Gastroesophageal sphincter (tissue), 4 donors: Measurements from ENCODE around the gene RAB11FIP3. TPM values are rescaled to one million over a fixed set of nuclear protein-coding genes. Genes with fewer than 3 reads are reported as not detected.

Experiments used
- ATAC-seq: fragments of 150-250 bp; one replicate; pipeline ENCODE4 v1.9.1; 2016; ENCODE audit warnings: mild to moderate bottlenecking, moderate library complexity
- H3K27ac ChIP-seq, 4 donors: fragments of 200-600 bp; sonication (generic) in 3 of 4; 1 replicate in 3 of 4; 2 replicates in 1 of 4; pipeline ENCODE4 v1.5.1; 2016 to 2019
- H3K27me3 ChIP-seq: fragments of 200-600 bp; sonication (generic); one replicate; pipeline ENCODE4 v1.5.1; 2019
- H3K36me3 ChIP-seq, 2 donors: fragments of 200-600 bp; sonication (generic); one replicate each; pipeline ENCODE4 v1.5.1; 2019; ENCODE audit warnings: control low read depth in 1 of 2
- H3K4me1 ChIP-seq, 3 donors: fragments of 200-600 bp; sonication (generic); 1 replicate in 2 of 3; 2 replicates in 1 of 3; pipeline ENCODE4 v1.5.1; 2016 to 2019; ENCODE audit warnings: control low read depth in 2 of 3
- H3K4me3 ChIP-seq, 2 donors: fragments of 200-600 bp; sonication (generic); one replicate each; pipeline ENCODE4 v1.5.1; 2019; ENCODE audit warnings: mild to moderate bottlenecking in 1 of 2, moderate library complexity in 1 of 2
- H3K9me3 ChIP-seq, 3 donors: fragments of 200-600 bp; sonication (generic); one replicate each; pipeline ENCODE4 v1.5.1; 2017 to 2019; ENCODE audit warnings: control low read depth in 2 of 3
- CTCF ChIP-seq, 4 experiments: fragments of 200-600 bp in 2 of 4; fragments of 450-650 bp in 2 of 4; sonication (generic) in 1 of 4; IDR thresholded peaks; one replicate each; pipeline ENCODE4 v1.5.1; 2017 to 2019; ENCODE audit warnings: antibody characterized with exemption in 4 of 4, mild to moderate bottlenecking in 2 of 4, moderate library complexity in 2 of 4
- EP300 ChIP-seq: sonication (generic); formaldehyde crosslinking; IDR thresholded peaks from one replicate; pipeline ENCODE4 v1.6.1; 2017; ENCODE audit warnings: antibody characterized with exemption, mild to moderate bottlenecking
- POLR2A ChIP-seq, 2 donors: fragments of 450-650 bp; IDR thresholded peaks; one replicate each; pipeline ENCODE4 v1.6.1; 2017; ENCODE audit warnings: antibody characterized with exemption in 2 of 2, mild to moderate bottlenecking in 2 of 2, moderate library complexity in 1 of 2
- POLR2AphosphoS5 ChIP-seq: sonication (generic); formaldehyde crosslinking; IDR thresholded peaks from one replicate; pipeline ENCODE4 v1.6.1; 2017; ENCODE audit warnings: antibody characterized with exemption
- WGBS, 2 donors: methylation state at CpG; one replicate each; pipeline ENCODE4 v1.1.5; 2018; ENCODE audit warnings: low coverage in 1 of 2; 5-methylcytosine and 5-hydroxymethylcytosine counted together
- total RNA-seq, 4 donors: library from RNA; depleted of rRNA; stranded (reverse); fragments of >200 nt; gene quantifications; one replicate each; pipeline ENCODE4 v1.1.0, GENCODE V29; 2016

Gene RAB11FIP3
- total RNA-seq, 4 donors from 2014 or later: 47.4 to 88.9 (median 58.6) TPM

DNA sequence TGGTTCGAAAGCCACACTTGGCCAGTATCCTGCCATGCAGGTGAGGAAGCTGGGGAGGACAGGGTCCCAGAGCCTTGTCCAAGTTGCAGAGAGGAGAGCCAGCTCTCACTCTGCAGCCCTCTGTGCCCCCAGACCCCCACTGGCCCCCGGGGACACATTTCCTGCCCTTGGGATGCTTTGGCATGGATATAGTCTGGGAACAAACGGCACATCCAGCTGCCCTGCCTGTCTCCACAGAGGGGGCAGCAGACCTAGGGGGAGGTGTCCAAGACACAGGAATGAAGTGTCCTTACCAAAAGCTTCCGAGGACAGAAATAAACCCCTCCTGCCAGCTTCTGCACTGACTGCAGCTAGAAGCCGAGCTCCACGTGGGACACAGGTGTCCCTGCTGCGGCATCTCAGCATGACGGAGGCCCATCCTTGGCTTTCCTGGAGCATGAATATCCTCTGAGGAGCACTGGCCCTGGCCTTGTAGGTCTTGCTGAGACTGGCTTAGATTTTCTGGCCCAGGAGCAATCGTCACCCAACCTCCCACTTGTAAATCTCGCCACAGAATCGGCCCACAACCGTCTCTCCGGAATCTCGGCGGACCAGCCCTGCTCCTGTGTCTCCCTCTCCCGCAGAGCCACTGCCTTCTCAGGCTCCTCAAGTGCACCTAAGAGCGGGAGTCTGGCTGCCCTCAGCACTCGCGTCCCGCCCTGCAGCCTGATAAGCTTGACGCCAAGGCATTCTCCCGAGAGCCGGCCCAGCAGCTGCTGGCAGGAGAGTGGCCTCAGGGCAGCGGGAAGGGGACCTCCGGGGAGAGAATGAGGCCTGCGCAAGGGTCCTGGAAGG, 100.9 kb downstream of the RAB11FIP3 start:
- 57% methylated on average over 1 of the region's 26 CpGs; no CpG with 5 or more reads in 1 of the 2 donors for WGBS, 2 donors
- peak; percentile 14 for ATAC-seq
- no peak for TF ChIP-seq POLR2A (IDR thresholded peaks at IDR 0.05)
- TF ChIP-seq POLR2AphosphoS5: no peak
- TF ChIP-seq EP300: no peak
- no peak for TF ChIP-seq CTCF (IDR thresholded peaks at IDR 0.05)
- Histone ChIP-seq H3K9me3 (no peaks in the 10 kb centered on the region), H3K27me3 (no peaks in the 10 kb centered on the region), H3K4me1 (peaks cover 3 to 64% (median 37%) of the 10 kb centered on the region in 3 donors), H3K36me3 (peaks cover 0 to 12% of the 10 kb centered on the region in 2 donors), H3K4me3 (peak overlapping the region; percentile 61 to 69), H3K27ac (peak overlapping the region; percentile 83 to 99 (median 98))

GRCh38 chr16:527015-527903, 101.8 kb downstream of the RAB11FIP3 start, which contains the start of gene CAPN15:
Gene CAPN15 (plus strand): TSS chr16:527712. CDS start chr16:546839, 19,127 bp downstream.
- WGBS, 2 donors: no CpG with 5 or more reads among the region's 129 CpGs
- TF ChIP-seq CTCF (IDR thresholded peaks at IDR 0.05) (peak in 3 of 4 experiments; percentile 27 to 69 (median 66)), POLR2AphosphoS5 (peak; percentile 83), POLR2A (IDR thresholded peaks at IDR 0.05) (peak; percentile 89 to 91), EP300 (no peak)
- ATAC-seq: peak; percentile 93

DNA sequence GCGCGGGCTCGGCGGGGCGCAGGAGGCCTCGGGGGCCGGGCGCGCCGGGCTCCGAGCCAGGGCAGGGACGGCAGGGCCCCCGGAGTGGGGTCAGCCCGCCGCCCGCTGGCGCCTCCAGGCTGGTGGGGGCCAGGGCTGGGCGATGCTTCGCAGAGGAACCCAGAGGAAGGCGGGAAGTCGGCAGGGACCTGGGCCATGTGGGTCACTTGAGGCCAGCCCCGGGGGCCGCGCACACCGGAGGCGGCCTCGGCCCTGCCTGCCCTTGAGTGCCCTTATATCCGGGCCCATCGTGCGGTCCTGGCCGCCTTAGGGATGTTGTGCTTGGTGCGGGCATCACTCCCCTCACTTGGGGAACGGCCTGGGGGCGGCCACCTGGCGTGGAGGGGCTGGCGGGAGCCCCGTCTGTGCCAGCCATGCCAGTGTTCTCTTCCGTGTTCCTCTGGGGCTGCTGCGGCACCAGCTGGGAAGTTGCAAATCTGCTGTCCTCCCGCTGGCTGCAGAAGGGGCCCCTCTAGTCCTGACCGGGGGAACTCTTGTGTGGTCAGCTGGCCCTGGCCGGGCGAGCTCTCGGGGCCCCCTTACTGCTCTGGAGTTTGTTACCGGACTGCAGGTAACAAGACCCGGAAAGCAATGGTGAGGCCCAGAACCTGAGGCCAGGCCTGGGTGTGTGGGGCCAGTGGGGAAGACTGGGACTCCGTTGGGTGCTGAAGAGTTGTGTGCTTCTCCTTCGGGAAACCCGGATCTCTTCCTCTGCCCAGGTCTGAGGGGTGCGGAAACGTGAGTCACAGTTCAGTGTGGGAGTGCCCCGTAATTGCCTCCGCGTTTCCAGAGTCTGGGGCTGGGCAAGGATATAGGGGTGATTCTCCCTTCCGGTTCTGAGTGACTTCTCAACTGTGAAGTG, 102.9 kb downstream of the RAB11FIP3 start:
- Histone ChIP-seq H3K4me1 (peaks cover 3 to 69% (median 37%) of the 10 kb centered on the region in 3 donors), H3K36me3 (peaks cover 0 to 6% of the 10 kb centered on the region in 2 donors), H3K4me3 (peak overlapping the region; percentile 44 to 69), H3K27me3 (no peaks in the 10 kb centered on the region), H3K27ac (peak overlapping the region; percentile 5 to 99 (median 98)), H3K9me3 (no peaks in the 10 kb centered on the region)
- TF ChIP-seq POLR2A (IDR thresholded peaks at IDR 0.05) (no peak), POLR2AphosphoS5 (peak; percentile 37)
- ATAC-seq: peak; percentile 0
- no CpG with 5 or more reads among the region's 55 CpGs for WGBS, 2 donors

More at GRCh38 chr16:527015-527903, 101.8 kb downstream of the RAB11FIP3 start, which contains the start of gene CAPN15:
- Histone ChIP-seq H3K9me3 (no peaks in the 10 kb centered on the region), H3K27ac (peak within 1 kb of the TSS; percentile 83 to 99 (median 98)), H3K27me3 (no peaks in the 10 kb centered on the region), H3K36me3 (peaks cover 0 to 6% of the 10 kb centered on the region in 2 donors), H3K4me1 (peaks cover 3 to 64% (median 37%) of the 10 kb centered on the region in 3 donors), H3K4me3 (peak within 1 kb of the TSS; percentile 61 to 69)

- Histone ChIP-seq H3K4me3 (peak overlapping the region; percentile 44 to 69), H3K27ac (peak overlapping the region in 3 of 4 donors; percentile 97 to 99 (median 98)), H3K9me3 (no peaks in the 10 kb centered on the region), H3K27me3 (no peaks in the 10 kb centered on the region), H3K4me1 (peaks cover 3 to 72% (median 37%) of the 10 kb centered on the region in 3 donors), H3K36me3 (peaks cover 0 to 10% of the 10 kb centered on the region in 2 donors)
- WGBS, 2 donors: 53% methylated on average over 4 of the region's 12 CpGs; no CpG with 5 or more reads in 1 of the 2 donors
- no peak for TF ChIP-seq POLR2AphosphoS5
- no peak for TF ChIP-seq CTCF (IDR thresholded peaks at IDR 0.05)
- TF ChIP-seq POLR2A (IDR thresholded peaks at IDR 0.05): no peak
- no peak for TF ChIP-seq EP300
- ATAC-seq: no peak
Measured at GRCh38 chr16:529012-529575, 103.6 kb downstream of the RAB11FIP3 start.
